Neural crest cell (in vitro differentiated cells): ENCODE data around the gene SOX8. TPM values are rescaled to one million over a fixed set of nuclear protein-coding genes. Genes with fewer than 3 reads are reported as not detected.

Experiments
- DNase-seq: peaks from one replicate; pipeline ENCODE4 v3.0.0; 2021; ENCODE audit warnings: low read depth, mixed read lengths, low spot score
- H3K27ac Mint-ChIP-seq: one replicate; pipeline ENCODE4 v1.8.0; 2021; ENCODE audit warnings: mild to moderate bottlenecking, mixed read lengths; ENCODE audit not compliant: unreplicated experiment
- H3K27me3 Mint-ChIP-seq: 2 replicates; pipeline ENCODE4 v1.8.0; 2021; ENCODE audit warnings: low read depth, mild to moderate bottlenecking, mixed read lengths
- H3K36me3 Mint-ChIP-seq: 2 replicates; pipeline ENCODE4 v1.8.0; 2021; ENCODE audit warnings: low read depth, mild to moderate bottlenecking, mixed read lengths
- H3K4me1 Mint-ChIP-seq: 2 replicates; pipeline ENCODE4 v1.8.0; 2021; ENCODE audit warnings: mixed read lengths
- H3K4me3 Mint-ChIP-seq: one replicate; pipeline ENCODE4 v1.8.0; 2021; ENCODE audit warnings: mild to moderate bottlenecking, mixed read lengths
- H3K9me3 Mint-ChIP-seq: 2 replicates; pipeline ENCODE4 v1.8.0; 2021; ENCODE audit warnings: mixed read lengths
- total RNA-seq: library from RNA; stranded (reverse); gene quantifications from 2 replicates; pipeline ENCODE4 v1.2.1, GENCODE V29; 2021
- TF ChIP-seq, protein P1 (sequence below): fragments of 200-600 bp; sonication (generic); conservative IDR thresholded peaks from 2 replicates; pipeline ENCODE4 v1.5.0; 2021; ENCODE audit warnings: antibody characterized with exemption, mild to moderate bottlenecking

The SOX8 gene
- total RNA-seq, 1 donor from 2014 or later: 19.4 TPM

DNA sequence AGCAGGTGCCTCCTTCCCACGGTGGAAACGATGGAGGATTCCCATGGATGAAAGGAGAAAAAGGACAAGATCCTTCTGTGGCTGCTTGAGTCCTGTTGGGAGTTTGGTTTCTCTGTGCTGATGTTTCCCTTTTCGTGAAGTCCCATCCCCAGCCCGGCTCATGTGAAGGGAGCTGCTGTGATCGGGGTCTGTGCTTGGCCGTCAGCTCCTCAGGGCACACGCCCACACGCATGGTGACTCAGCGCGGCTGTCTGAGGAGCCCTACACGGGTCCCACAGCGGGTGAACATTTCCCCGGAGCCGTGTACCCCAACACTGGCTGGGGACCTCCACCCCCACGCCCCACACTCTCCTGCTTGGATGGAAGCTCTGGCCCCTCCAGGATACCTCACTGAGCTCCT, 46.5 kb downstream of the SOX8 start:
- Mint-ChIP-seq H3K27me3 (no peaks in the 10 kb centered on the region), H3K27ac (no peak overlapping the region), H3K9me3 (no peaks in the 10 kb centered on the region), H3K4me1 (peaks cover 4% of the 10 kb centered on the region), H3K4me3 (no peak overlapping the region), H3K36me3 (no peaks in the 10 kb centered on the region)
- TF ChIP-seq, protein P1, sequence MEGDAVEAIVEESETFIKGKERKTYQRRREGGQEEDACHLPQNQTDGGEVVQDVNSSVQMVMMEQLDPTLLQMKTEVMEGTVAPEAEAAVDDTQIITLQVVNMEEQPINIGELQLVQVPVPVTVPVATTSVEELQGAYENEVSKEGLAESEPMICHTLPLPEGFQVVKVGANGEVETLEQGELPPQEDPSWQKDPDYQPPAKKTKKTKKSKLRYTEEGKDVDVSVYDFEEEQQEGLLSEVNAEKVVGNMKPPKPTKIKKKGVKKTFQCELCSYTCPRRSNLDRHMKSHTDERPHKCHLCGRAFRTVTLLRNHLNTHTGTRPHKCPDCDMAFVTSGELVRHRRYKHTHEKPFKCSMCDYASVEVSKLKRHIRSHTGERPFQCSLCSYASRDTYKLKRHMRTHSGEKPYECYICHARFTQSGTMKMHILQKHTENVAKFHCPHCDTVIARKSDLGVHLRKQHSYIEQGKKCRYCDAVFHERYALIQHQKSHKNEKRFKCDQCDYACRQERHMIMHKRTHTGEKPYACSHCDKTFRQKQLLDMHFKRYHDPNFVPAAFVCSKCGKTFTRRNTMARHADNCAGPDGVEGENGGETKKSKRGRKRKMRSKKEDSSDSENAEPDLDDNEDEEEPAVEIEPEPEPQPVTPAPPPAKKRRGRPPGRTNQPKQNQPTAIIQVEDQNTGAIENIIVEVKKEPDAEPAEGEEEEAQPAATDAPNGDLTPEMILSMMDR: no peak
- DNase-seq: no peak

DNA sequence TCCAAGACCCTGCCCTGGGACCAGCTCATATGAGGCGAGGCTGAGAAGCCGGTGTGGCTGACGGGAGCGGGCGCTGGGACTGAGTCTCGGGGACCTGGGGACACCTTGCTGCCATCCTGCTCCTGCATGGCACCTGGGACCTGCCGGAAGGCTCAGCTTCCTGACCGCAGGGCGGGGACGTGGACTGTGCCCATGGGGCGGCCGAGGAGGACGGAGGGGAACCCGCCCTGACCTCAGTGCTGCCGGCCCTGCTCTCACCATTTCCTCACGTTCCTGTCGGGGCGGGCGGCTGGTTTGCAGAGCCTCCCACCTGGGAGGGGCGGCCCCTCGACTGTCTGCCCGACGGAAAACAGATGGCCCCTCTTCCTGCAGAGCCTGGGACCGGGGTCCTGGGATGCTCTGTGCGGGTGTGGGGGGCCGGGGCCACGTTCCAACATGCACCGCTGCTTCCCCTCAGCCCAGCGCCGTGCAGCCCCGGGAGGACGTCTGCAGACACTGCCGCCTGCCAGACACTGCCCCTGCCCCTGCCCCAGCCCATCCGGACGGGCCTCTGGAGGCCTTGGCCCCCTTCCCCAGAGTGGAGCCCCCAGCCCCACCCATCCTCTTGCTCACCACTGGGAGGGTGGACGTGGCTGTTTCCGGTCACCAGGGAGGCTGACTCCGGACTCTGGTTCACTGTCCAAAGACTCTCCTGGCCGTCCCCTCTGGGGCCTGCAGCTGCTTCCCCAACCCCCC, 47.1 kb downstream of the SOX8 start:
- H3K27me3 Mint-ChIP-seq: no peaks in the 10 kb centered on the region
- H3K4me3 Mint-ChIP-seq: no peak overlapping the region
- no peak overlapping the region for H3K27ac Mint-ChIP-seq
- DNase-seq: no peak
- H3K36me3 Mint-ChIP-seq: no peaks in the 10 kb centered on the region
- no peaks in the 10 kb centered on the region for H3K9me3 Mint-ChIP-seq
- peaks cover 4% of the 10 kb centered on the region for H3K4me1 Mint-ChIP-seq
- TF ChIP-seq, protein P1: no peak

DNA sequence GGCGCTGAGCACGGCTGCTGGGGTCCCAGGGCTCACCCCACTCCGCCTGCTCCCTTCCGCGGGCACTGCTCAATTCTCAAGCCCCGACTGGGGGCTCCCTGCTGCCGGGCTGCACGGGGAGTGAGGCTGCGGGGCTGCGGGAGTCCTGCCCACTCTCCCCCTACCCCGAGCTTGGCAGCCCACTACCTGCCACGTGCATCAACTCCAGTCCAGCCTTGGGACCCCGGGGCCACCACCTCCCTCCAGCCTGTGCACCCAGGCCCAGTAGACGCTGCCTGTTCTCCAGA, 47.6 kb downstream of the SOX8 start:
- Mint-ChIP-seq H3K36me3 (no peaks in the 10 kb centered on the region), H3K9me3 (no peaks in the 10 kb centered on the region), H3K4me1 (peaks cover 4% of the 10 kb centered on the region), H3K27me3 (no peaks in the 10 kb centered on the region), H3K27ac (no peak overlapping the region), H3K4me3 (no peak overlapping the region)
- no peak for DNase-seq
- TF ChIP-seq, protein P1: no peak

DNA sequence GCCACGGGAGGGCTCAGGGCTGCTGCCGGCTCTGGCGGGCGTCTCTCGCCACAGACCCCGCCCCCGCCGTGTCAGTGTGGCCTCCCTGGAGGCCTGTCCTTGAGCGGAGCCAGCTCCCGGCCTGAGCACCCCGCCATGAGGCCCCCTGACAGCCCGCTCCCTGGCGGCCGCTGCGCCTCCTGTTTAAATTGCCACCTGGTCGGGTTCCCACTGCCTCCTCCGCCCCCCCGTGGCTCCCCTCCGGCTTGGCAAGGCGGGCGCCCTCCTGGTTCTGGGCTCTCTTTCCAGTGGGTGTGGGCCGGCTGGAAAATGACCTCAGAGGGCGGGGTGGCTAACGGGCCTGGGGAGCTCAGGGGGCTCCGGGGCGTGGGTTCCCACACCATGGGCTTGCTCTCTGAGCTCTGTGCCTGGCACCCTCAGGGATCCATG, 48.9 kb downstream of the SOX8 start:
- TF ChIP-seq, protein P1: no peak
- Mint-ChIP-seq H3K4me1 (peaks cover 4% of the 10 kb centered on the region), H3K27me3 (no peaks in the 10 kb centered on the region), H3K36me3 (no peaks in the 10 kb centered on the region), H3K27ac (no peak overlapping the region), H3K4me3 (no peak overlapping the region), H3K9me3 (no peaks in the 10 kb centered on the region)
- no peak for DNase-seq

DNA sequence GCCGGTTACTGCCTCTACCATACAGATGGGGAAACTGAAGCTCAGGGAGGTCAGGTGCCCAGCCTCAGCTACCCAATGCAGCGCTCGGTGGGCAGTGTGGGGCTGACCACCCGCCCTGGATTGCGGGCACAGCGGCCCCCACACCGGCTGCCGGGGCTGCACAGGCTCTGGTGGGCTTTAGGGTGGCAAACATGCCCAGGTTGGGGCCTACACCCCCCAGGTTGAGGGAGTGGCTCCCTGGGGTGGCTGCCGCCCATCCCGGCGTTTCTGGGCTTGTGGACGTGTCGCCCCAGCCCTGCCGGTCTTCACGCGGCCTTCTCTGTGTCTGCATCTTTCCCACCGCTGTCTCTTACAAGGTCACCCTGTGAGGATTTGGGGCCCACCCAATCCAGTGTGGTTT, 50.1 kb downstream of the SOX8 start:
- no peaks in the 10 kb centered on the region for H3K27me3 Mint-ChIP-seq
- H3K27ac Mint-ChIP-seq: no peak overlapping the region
- no peak for DNase-seq
- no peak overlapping the region for H3K4me3 Mint-ChIP-seq
- no peaks in the 10 kb centered on the region for H3K4me1 Mint-ChIP-seq
- no peaks in the 10 kb centered on the region for H3K36me3 Mint-ChIP-seq
- TF ChIP-seq, protein P1: no peak
- H3K9me3 Mint-ChIP-seq: no peaks in the 10 kb centered on the region
